IPS DF 4.7 (cell line): ENCODE data around the gene LUZP2.
"Not testable (repeated sequence)": the region's sequence is repeated elsewhere in the genome, so short reads cannot be mapped to it uniquely, and the experiment has no call there.

Experiments
- DNase-seq: peaks from one replicate; pipeline ENCODE4 v3.0.0-alpha.2; 2013; ENCODE audit warnings: low spot score; ENCODE audit errors: extremely low read depth

Gene LUZP2

GRCh38 chr11:24891845-24892492, 395.1 kb downstream of the LUZP2 start:
- DNase-seq, result not testable (repeated sequence)

- DNase-seq, result no peak
Measured at GRCh38 chr11:24896118-24896835, 399.4 kb downstream of the LUZP2 start.

DNA sequence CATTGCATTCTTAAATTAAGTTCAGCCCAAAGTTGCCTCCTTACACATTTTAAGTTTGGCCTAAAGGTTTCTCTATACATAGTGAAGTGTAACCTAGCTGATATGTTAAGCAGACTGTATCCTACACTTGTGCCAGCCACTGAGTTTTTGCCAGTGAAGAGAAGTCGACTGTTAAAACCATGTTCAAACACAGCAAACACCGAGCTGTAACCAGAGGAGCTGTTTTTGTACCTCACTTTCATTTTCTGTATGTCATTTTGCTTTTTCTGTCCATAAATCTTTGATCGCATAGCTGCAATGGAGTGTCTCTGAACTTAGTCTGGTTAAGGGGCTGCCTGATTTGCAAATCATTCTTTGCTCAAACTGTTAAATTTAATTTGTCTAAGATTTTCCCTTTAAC, 403.7 kb downstream of the LUZP2 start:
- DNase-seq, result no peak

DNA sequence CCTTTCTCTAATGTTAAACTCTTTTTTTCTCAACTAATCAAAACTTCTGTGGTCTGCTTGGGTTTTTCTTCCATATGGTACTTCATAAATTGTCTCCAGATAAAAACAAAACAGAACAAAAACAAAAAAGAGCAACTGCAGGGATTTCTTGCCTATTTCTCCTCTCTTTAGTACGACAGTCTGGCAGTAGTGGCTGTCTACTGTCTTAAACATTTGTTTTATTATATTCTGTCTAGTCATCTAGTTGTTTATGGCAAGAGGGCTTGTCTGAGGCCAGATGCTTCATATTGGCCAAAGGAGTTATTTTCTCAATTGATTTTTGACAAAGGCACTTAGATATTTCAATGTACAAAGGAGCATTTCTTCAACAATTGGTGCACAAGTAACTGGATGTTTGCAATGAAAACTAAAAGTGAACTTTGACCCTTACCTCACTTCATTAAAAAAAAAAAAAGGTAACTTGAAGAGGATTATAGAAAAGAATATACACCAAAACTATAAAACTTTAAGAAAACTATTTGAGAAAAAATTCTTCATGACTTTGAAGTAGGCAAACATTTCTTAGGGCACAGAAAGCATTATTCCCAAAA, 404.2 kb downstream of the LUZP2 start:
- DNase-seq, result no peak

DNA sequence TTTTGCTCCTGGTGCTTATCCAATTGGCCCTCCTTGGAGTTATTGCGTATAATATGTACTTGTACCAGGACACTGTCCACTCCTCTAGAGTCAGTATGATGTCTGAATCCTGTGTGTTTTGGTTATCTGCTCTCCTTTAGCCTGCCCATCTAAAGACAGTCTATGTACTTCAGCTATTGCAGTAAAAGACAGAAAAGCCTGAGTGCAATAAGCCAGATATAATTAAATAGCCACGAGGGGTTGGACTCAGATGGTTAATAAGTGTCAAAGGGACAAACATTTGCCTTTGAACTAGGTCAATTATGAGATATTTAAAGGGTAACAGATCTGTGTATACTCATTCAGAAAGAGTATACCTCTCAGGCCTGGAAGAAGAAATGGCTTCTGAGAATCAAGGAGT, 406.7 kb downstream of the LUZP2 start:
- DNase-seq, result no peak

DNA sequence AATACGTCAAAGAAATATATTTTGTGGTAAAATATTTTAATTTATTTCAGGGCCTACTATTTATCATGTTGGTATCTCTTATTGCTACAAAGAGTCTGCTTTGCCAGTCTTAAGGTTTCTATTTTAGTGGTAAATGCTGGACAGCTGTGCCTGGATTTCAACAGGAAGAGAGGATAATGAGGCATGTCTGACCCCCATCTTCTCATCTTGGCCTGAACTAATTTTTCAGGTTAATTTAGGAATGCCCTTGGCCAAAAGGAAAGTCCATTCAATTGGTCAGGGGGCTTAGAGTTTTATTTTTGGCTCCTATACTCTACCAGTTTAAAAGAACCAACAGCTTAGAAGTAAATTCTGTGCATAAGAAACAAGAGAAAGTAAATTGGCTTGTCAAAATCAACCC, 428.2 kb downstream of the LUZP2 start:
- DNase-seq, result no peak

- no peak for DNase-seq
Measured at GRCh38 chr11:24932110-24933000, 435.5 kb downstream of the LUZP2 start.

DNA sequence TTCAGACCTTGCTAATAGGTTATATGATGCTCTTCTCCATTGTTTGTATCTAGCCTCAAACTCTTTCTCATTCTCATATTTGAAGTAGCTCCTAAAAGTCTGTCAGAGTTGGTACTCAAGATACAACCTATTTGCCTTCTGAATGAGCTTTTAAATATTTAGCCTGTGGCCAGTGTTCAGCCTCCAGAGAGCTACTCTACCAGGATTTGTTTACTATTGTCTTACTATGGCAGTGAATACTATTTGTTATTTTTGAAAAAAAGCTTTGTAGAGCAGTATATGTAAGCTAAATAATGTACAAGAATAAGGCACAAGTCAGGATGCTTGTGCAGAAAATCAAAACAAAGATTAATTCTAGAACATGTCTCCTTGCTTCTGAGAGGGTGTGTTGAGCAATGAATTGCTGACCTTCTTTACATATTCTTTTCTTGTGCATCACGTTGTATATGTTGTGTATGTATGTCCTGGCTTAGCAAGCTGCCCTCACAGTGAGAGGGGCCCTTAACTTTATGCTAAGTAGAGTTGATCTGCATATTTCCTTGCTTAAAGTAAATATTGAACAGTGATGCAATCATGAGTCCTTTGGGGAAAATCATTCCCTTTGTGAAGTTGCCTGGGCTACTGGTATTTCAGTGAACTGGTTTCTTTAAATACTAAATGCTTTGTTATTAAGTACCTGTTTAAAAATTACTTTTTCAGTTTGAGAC, 438.0 kb downstream of the LUZP2 start:
- no peak for DNase-seq

DNA sequence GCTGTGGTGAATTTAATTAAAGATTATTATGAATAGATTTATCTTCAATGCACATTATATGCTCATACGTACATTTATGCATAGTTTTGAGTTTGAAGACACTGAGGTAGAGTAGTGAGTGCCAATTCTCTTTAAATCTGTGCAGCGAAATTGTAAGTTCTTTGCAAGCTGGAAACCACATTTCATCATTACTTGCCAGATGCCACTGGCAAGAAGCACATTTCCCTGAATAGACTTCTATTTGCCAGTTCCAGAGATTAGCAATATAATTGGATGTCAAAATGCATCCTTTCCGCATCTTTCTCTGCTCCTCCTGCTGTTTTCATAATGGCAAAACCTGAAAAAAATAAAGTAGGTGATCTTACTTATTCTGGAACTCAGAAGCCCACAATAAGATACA, 448.0 kb downstream of the LUZP2 start:
- DNase-seq, result no peak

DNA sequence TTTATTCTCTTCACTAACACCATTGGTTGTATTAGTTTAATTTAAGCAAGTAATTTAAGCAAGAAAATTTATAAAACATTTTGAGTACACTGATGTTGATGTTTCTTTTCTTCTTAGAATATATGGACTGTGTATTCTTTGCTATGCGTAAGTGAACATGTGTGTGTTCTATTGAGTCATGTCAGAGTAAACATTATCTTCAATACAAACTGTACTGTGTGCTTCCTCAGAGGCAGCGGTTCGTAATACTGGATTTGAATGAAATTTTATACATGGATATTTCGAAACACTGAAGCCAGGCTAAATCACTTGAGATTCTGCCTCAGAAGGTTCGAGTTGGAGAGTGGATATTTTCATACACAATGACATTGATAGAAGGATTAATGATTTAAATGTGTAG, 452.6 kb downstream of the LUZP2 start:
- no peak for DNase-seq

GRCh38 chr11:24963852-24964251, 467.0 kb downstream of the LUZP2 start:
- DNase-seq, result no peak

DNA sequence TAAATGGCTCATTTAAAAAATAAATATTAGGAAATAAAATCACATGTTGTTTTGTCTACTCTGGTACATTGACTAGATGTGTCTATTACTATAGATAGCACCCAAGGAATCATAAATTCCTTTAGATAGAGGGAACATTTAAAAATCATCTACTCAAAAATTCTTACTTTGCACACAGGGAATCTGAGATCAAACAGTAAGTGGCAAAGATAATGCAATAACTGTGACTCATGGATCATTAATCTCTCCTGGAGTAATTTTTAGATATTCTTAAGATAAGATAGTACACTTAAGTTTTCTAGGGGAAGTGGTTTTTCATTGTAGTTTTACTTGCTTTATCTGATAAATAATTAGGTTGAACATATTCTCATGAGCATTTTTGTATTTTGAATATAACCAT, 468.9 kb downstream of the LUZP2 start:
- no peak for DNase-seq

- not testable (repeated sequence) for DNase-seq
Measured at GRCh38 chr11:24993903-24994302, 497.1 kb downstream of the LUZP2 start.

DNA sequence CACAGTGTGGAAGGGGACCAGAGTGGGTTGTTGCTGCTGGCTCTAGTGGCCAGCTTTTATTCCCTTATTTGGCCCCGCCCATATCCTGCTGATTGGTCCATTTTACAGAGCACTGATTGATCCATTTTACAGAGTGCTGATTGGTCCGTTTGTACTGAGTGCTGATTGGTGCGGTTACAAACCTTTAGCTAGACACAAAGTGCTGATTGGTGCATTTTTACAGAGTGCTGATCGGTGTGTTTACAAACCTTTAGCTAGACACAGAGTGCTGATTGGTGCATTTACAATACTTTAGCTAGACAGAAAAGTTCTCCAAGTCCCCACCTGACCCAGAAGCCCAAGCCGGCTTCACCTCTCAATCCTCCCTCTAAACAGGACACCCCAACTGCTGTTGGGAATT, 503.1 kb downstream of the LUZP2 start:
- not testable (repeated sequence) for DNase-seq

DNA sequence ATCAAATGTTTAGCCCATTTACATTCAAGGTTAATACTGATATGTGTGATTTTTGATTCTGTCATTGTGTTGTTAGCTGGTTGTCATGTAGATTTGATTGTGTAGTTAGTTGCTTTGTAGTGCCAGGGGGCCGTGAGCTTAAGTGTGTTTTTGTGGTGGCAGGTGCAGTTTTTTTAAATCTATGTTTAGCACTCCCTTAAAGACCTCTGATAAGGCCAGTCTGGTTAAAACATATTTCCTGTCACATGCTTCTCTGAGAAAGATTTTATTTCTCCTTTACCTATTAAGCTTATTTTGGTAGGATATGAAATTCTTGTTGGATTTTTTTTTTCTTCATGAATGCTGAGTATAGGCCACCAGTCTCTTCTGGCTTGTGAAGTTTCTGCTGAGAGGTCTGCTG, 540.6 kb downstream of the LUZP2 start:
- no peak for DNase-seq

GRCh38 chr11:25038131-25038530, 541.3 kb downstream of the LUZP2 start:
- no peak for DNase-seq

DNA sequence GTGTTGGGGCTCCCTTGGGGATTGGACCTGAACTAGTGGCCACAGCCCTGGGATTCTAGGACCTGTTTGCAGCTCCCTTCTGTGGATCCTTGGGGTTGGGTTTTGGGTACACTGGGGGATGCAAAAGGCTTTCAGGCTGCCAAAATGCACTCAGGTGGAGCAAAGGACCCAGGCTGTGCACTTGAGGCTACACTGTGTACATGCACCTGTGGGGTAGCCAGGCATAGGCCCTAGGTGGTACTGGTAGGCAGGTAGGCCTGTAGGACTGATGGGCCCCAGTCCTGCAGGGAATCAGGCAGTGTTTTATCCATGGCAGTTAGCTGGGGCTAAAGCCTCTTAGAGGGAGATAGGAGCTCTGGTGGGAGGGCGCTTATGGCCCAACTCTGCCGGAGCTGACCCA, 542.3 kb downstream of the LUZP2 start:
- DNase-seq, result no peak

GRCh38 chr11:25048632-25049031, 551.8 kb downstream of the LUZP2 start:
- DNase-seq, result no peak

DNA sequence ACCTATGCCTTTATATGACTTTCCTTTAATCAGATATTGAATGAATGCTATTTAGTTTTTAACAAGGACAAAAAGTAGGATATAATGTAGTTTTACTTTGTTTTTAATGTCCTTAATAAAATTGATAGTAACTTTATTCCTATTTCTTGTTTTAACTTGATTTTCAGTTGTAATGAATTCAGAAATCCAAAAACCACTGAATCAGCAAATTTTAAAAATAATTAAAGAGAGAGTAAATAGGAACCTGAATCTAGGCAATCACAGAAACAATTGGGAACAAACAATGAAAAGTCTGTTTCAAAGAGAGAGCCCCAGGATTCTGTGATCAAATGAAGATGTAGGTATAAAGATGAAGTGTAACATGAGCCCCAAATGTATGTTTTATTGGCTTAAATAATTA, 556.0 kb downstream of the LUZP2 start:
- no peak for DNase-seq

DNA sequence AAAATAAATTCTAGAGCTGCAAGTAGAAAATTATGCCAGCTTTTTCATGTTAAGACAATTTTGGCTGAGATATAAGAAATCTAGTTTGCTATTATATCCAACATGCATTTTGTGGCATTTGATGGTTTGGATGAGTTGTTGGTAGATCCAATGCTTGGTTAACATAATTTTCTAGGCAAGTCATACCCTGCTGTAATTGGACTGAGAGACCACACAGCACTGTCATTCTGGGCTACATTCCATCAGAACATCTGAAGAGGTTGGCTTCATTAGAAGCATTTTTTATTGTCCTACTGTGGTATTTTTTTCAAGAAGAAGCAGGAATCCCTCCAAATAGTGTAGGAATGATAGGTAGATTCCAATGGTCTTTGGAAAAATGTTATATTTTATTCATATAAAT, 561.0 kb downstream of the LUZP2 start:
- DNase-seq, result no peak

- DNase-seq, result no peak
Measured at GRCh38 chr11:25065746-25066145, 568.9 kb downstream of the LUZP2 start.
